Epithelial cell of esophagus (primary cell): ENCODE results near the gene ARID1B.

Experiments
- DNase-seq: peaks from one replicate; pipeline ENCODE4 v3.0.0; 2010; ENCODE audit warnings: low read depth
- H3K4me3 ChIP-seq: 2 replicates; pipeline ENCODE4 v1.5.1; 2011; ENCODE audit warnings: mild to moderate bottlenecking, low read length, control low read depth
- CTCF ChIP-seq: IDR thresholded peaks from 2 replicates; pipeline ENCODE4 v1.5.1; 2011; ENCODE audit warnings: low read depth, mild to moderate bottlenecking, low read length, control low read depth, inconsistent platforms; ENCODE audit not compliant: insufficient read depth; ENCODE audit errors: missing control alignments

Gene ARID1B

GRCh38 chr6:156773935-156774852, 3.0 kb upstream of the ARID1B start:
- no peak for TF ChIP-seq CTCF
- DNase-seq: no peak
- no peak overlapping the region for H3K4me3 ChIP-seq

GRCh38 chr6:156774863-156775405, 2.2 kb upstream of the ARID1B start:
- TF ChIP-seq CTCF: peak; percentile 27
- no peak overlapping the region for H3K4me3 ChIP-seq
- DNase-seq: peak; percentile 33

- DNase-seq: no peak
- no peak for TF ChIP-seq CTCF
- H3K4me3 ChIP-seq: no peak overlapping the region
Measured at GRCh38 chr6:156775717-156776116, 1.5 kb upstream of the ARID1B start.

GRCh38 chr6:156776470-156776839, 723 bp upstream of the ARID1B start:
- peak; percentile 36 for DNase-seq
- peak overlapping the region; percentile 45 for H3K4me3 ChIP-seq

GRCh38 chr6:156777577-156778453, 637 bp downstream of the ARID1B start:
- TF ChIP-seq CTCF: no peak
- peak; percentile 59 for DNase-seq
- H3K4me3 ChIP-seq: peak overlapping the region; percentile 61

More at GRCh38 chr6:156776470-156776839, 723 bp upstream of the ARID1B start:
- no peak for TF ChIP-seq CTCF

- H3K4me3 ChIP-seq: peak overlapping the region; percentile 77
- TF ChIP-seq CTCF: no peak
- peak; percentile 50 for DNase-seq
Measured at GRCh38 chr6:156778454-156779205, 1.5 kb downstream of the ARID1B start.
